K562 (cell line): ENCODE measurements around the gene EPHA7. TPM values are rescaled to one million over a fixed set of nuclear protein-coding genes. Genes with fewer than 3 reads are reported as not detected.

Experiments
- ATAC-seq: fragments of 200-7000 bp; cut with Tn5 transposase; 3 replicates; pipeline ENCODE4 v1.9.1; 2020; ENCODE audit warnings: moderate library complexity
- BruUV-seq: library from RNA; stranded (reverse); fragments of 400-500 nt; replicated peaks from 2 replicates; lab custom pipeline; 2021; lab: Mats Ljungman, UMichigan
- CTCF ChIA-PET: fragments of 300-600 bp; formaldehyde crosslinking; extraction: SDS; loops from one replicate; lab custom pipeline; 2021; ENCODE audit warnings: low intra/inter-chr PET ratio; lab: Yijun Ruan, JAX
- POLR2A ChIA-PET: fragments of 300-600, 350-650 bp; sonication (Branson Sonifier 250); formaldehyde crosslinking; extraction: SDS; loops from one replicate; lab custom pipeline; 2021; ENCODE audit warnings: antibody characterized with exemption, inconsistent platforms; lab: Yijun Ruan, JAX
- DNase-seq, 4 experiments: peaks; one replicate each; pipeline versions ENCODE4 v3.0.0 to v3.0.0-alpha.2; 2011 to 2018; ENCODE audit warnings: low spot score in 3 of 4, mixed read lengths in 3 of 4; ENCODE audit errors: extremely low read depth in 1 of 4
- FAIRE-seq: peaks from 2 replicates; lab custom pipeline; 2011; peaks lifted over from hg19 to GRCh38; lab: Jason Lieb, UNC
- H2AFZ ChIP-seq: 2 replicates; pipeline ENCODE4 v1.6.0; 2011; ENCODE audit warnings: low read depth, low read length, control low read depth, inconsistent platforms
- H3K27ac ChIP-seq: fragments of 200-600 bp; 3 replicates; pipeline ENCODE4 v1.8.0; 2011; ENCODE audit warnings: low read depth, mild to moderate bottlenecking, control low read depth, inconsistent platforms, low read length, moderate library complexity, mixed read lengths; ENCODE audit errors: extremely low read depth
- H3K27me3 ChIP-seq, 2 experiments: fragments of 300-600 bp in 1 of 2; 2 replicates in 1 of 2; 3 replicates in 1 of 2; pipeline versions ENCODE4 v1.6.0 to v1.8.0; 2011; ENCODE audit warnings: inconsistent platforms in 2 of 2, low read length in 2 of 2, mild to moderate bottlenecking in 1 of 2, mixed read lengths in 1 of 2, moderate library complexity in 1 of 2; ENCODE audit not compliant: control insufficient read depth in 2 of 2, insufficient read depth in 2 of 2
- H3K36me3 ChIP-seq: fragments of 300-600 bp; 3 replicates; pipeline ENCODE4 v1.8.0; 2011; ENCODE audit warnings: mild to moderate bottlenecking, low read length, inconsistent platforms; ENCODE audit not compliant: control insufficient read depth, insufficient read depth
- H3K4me1 ChIP-seq, 2 experiments: fragments of 200-600 bp in 1 of 2; replicated peaks in 1 of 2; 2 replicates in 1 of 2; 3 replicates in 1 of 2; pipeline versions ENCODE4 v1.5.1 to v1.8.0; 2011; ENCODE audit warnings: inconsistent platforms in 2 of 2, low read length in 2 of 2, mild to moderate bottlenecking in 1 of 2, mixed read lengths in 1 of 2, moderate library complexity in 1 of 2; ENCODE audit not compliant: control insufficient read depth in 2 of 2, insufficient read depth in 2 of 2
- H3K4me2 ChIP-seq: 2 replicates; pipeline ENCODE4 v1.6.1; 2011; ENCODE audit warnings: low read length, control low read depth, inconsistent platforms, mixed read lengths; ENCODE audit not compliant: insufficient read depth
- H3K4me3 ChIP-seq: fragments of 200-600 bp; sonication (generic), shearing (Covaris generic); 2 replicates; pipeline ENCODE4 v1.5.1; 2016; ENCODE audit warnings: control low read depth, inconsistent platforms
- H3K79me2 ChIP-seq: fragments of 200-600 bp; 3 replicates; pipeline ENCODE4 v1.8.0; 2011; ENCODE audit warnings: low read length, inconsistent platforms; ENCODE audit not compliant: control insufficient read depth, insufficient read depth
- H3K9ac ChIP-seq, 2 experiments: 2 replicates each; pipeline versions ENCODE4 v1.6.0 to v1.6.1; 2011; ENCODE audit warnings: low read depth in 2 of 2, low read length in 2 of 2, control low read depth in 1 of 2, inconsistent platforms in 1 of 2, mild to moderate bottlenecking in 1 of 2, mixed read lengths in 1 of 2; ENCODE audit not compliant: insufficient read depth in 1 of 2
- H3K9me1 ChIP-seq: one replicate; pipeline ENCODE4 v1.6.0; 2011; ENCODE audit warnings: inconsistent platforms, mild to moderate bottlenecking, low read length, moderate library complexity; ENCODE audit not compliant: control insufficient read depth, insufficient read depth
- H3K9me3 ChIP-seq: replicated peaks from 2 replicates; pipeline ENCODE4 v1.5.1; 2011; ENCODE audit warnings: low read depth, low read length, inconsistent platforms; ENCODE audit not compliant: control insufficient read depth, insufficient read depth
- H4K20me1 ChIP-seq: replicated peaks from 2 replicates; pipeline ENCODE4 v1.6.1; 2011; ENCODE audit warnings: low read length, inconsistent platforms, mixed read lengths; ENCODE audit not compliant: control insufficient read depth, insufficient read depth
- CHCHD3 ChIP-seq: fragments of 250-450 bp; sonication (Bioruptor Pico); IDR thresholded peaks from 2 replicates; pipeline ENCODE4 v2.1.2; 2022; ENCODE audit warnings: mild to moderate bottlenecking
- COPS2 ChIP-seq: fragments of 450-650 bp; conservative IDR thresholded peaks from 2 replicates; pipeline ENCODE4 v1.6.1; 2016; ENCODE audit warnings: mild to moderate bottlenecking, moderate library complexity
- E2F8 ChIP-seq: fragments of 450-650 bp; IDR thresholded peaks from 2 replicates; pipeline ENCODE4 v1.7.1; 2018; ENCODE audit warnings: mild to moderate bottlenecking, low read depth; ENCODE audit not compliant: partially characterized antibody
- E4F1 ChIP-seq: fragments of 250-450 bp; sonication (Bioruptor Pico); IDR thresholded peaks from 2 replicates; pipeline ENCODE4 v1.5.0; 2021; ENCODE audit warnings: mild to moderate bottlenecking, borderline replicate concordance
- GATA2 ChIP-seq: sonication (generic); formaldehyde crosslinking; IDR thresholded peaks from 2 replicates; pipeline ENCODE4 v1.4.0; 2020; ENCODE audit warnings: mild to moderate bottlenecking, missing genetic modification reagents
- GTF2A2 ChIP-seq: IDR thresholded peaks from 2 replicates; pipeline ENCODE4 v1.6.1; 2016; ENCODE audit warnings: mild to moderate bottlenecking, missing genetic modification characterization, missing compliant biosample characterization
- IRF2 ChIP-seq: sonication (generic); formaldehyde crosslinking; IDR thresholded peaks from 2 replicates; pipeline ENCODE4 v1.8.1; 2022; ENCODE audit warnings: mild to moderate bottlenecking, missing genetic modification reagents
- MECOM ChIP-seq: fragments of 250-450 bp; sonication (Bioruptor Pico); IDR thresholded peaks from 2 replicates; pipeline ENCODE4 v1.8.0; 2022; ENCODE audit warnings: inconsistent platforms
- NFIX ChIP-seq: fragments of 250-450 bp; sonication (Bioruptor Pico); IDR thresholded peaks from 2 replicates; pipeline ENCODE4 v1.4.0; 2020; ENCODE audit warnings: low read depth, mild to moderate bottlenecking, moderate library complexity
- NRF1 ChIP-seq, 2 experiments: fragments of 450-650 bp; IDR thresholded peaks in 1 of 2; conservative IDR thresholded peaks in 1 of 2; 2 replicates each; pipeline ENCODE4 v1.6.1; 2014; ENCODE audit warnings: mild to moderate bottlenecking in 2 of 2
- POLR2A ChIP-seq: fragments of 450-650 bp; conservative IDR thresholded peaks from 2 replicates; pipeline ENCODE4 v1.6.1; 2016
- POU5F1 ChIP-seq: fragments of 150-350 bp; IDR thresholded peaks from 2 replicates; pipeline ENCODE4 v1.6.1; 2014; ENCODE audit warnings: borderline replicate concordance, low read length, low read depth, mild to moderate bottlenecking; ENCODE audit not compliant: partially characterized antibody
- SMAD4 ChIP-seq: fragments of 250-450 bp; sonication (Bioruptor Pico); conservative IDR thresholded peaks from 2 replicates; pipeline ENCODE4 v1.8.0; 2021; ENCODE audit warnings: inconsistent platforms, mild to moderate bottlenecking, moderate library complexity
- SMARCA4 ChIP-seq: fragments of 450-650 bp; IDR thresholded peaks from 2 replicates; pipeline ENCODE4 v1.6.1; 2016
- ZKSCAN8 ChIP-seq: fragments of 200-800 bp; sonication (Bioruptor generic); IDR thresholded peaks from 2 replicates; pipeline ENCODE4 v1.6.1; 2016; ENCODE audit warnings: missing genetic modification characterization, missing compliant biosample characterization
- ZNF695 ChIP-seq: fragments of 450-650 bp; formaldehyde crosslinking; IDR thresholded peaks from 2 replicates; pipeline ENCODE4 v1.4.0; 2020; ENCODE audit warnings: mild to moderate bottlenecking, moderate library complexity
- WGBS: fragments of 100-300 bp; shearing (Covaris generic); methylation state at CpG from one replicate; pipeline ENCODE4 v1.1.6; 2016; ENCODE audit warnings: low coverage, mixed read lengths; ENCODE audit not compliant: insufficient coverage; ENCODE audit errors: missing lambda C conversion rate; 5-methylcytosine and 5-hydroxymethylcytosine counted together
- in situ Hi-C: fragments of 300-500 bp; cut with MboI; formaldehyde crosslinking; loops from 4 replicates; pipeline ENCODE4 v1.15.0; 2018; ENCODE audit warnings: inconsistent platforms, mixed read lengths
- intact Hi-C: fragments of 100-400 bp; cut with micrococcal nuclease; formaldehyde crosslinking; loops from 2 replicates; pipeline ENCODE4 v1.14.2; 2022
- polyA plus RNA-seq, 8 experiments: library from polyadenylated mRNA; depleted of rRNA in 4 of 8; stranded (reverse) in 5 of 8; unstranded in 3 of 8; fragments of >200 nt; fragmentation: Nextera tagmentation in 2 of 8; fragmentation: Illumina TruSeq in 1 of 8; extraction: Ambion mirVana in 2 of 8; extraction: Trizol in 1 of 8; gene quantifications; 2 replicates each; pipeline versions ENCODE4 v1.2.1 to v1.2.3, GENCODE V29; 2011 to 2014; ENCODE audit warnings: inconsistent platforms in 1 of 8, missing spikeins in 1 of 8
- total RNA-seq, 7 experiments: library from RNA; depleted of rRNA in 6 of 7; stranded (reverse); fragments of >200 nt in 6 of 7; fragmentation: Illumina TruSeq in 2 of 7; extraction: Trizol in 2 of 7; gene quantifications; 2 replicates each; pipeline versions ENCODE4 v1.2.1 to v1.2.3, GENCODE V29; 2011 to 2021; ENCODE audit warnings: low replicate concordance in 1 of 7
- TF ChIP-seq, protein P1 (sequence below): sonication (generic); formaldehyde crosslinking; IDR thresholded peaks from 2 replicates; pipeline ENCODE4 v1.8.0; 2022; ENCODE audit warnings: missing genetic modification reagents, mild to moderate bottlenecking, borderline replicate concordance

EPHA7 gene
- total and polyA plus RNA-seq, 9 of the 15 experiments (the other 6 are each of a cell fraction or from before 2014, with no cell fraction given) = not detected

- no peak for FAIRE-seq
- TF ChIP-seq SMARCA4 = no peak
- TF ChIP-seq ZNF695 = no peak
- TF ChIP-seq, protein P1, sequence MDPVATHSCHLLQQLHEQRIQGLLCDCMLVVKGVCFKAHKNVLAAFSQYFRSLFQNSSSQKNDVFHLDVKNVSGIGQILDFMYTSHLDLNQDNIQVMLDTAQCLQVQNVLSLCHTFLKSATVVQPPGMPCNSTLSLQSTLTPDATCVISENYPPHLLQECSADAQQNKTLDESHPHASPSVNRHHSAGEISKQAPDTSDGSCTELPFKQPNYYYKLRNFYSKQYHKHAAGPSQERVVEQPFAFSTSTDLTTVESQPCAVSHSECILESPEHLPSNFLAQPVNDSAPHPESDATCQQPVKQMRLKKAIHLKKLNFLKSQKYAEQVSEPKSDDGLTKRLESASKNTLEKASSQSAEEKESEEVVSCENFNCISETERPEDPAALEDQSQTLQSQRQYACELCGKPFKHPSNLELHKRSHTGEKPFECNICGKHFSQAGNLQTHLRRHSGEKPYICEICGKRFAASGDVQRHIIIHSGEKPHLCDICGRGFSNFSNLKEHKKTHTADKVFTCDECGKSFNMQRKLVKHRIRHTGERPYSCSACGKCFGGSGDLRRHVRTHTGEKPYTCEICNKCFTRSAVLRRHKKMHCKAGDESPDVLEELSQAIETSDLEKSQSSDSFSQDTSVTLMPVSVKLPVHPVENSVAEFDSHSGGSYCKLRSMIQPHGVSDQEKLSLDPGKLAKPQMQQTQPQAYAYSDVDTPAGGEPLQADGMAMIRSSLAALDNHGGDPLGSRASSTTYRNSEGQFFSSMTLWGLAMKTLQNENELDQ (CRISPR knock-in tag) = no peak
- TF ChIP-seq POU5F1 = no peak
- no peak for TF ChIP-seq E2F8
- TF ChIP-seq CHCHD3 (CRISPR knock-in tag) = no peak
- TF ChIP-seq IRF2 (CRISPR knock-in tag) = no peak
- no peak for TF ChIP-seq NFIX
- no peak for TF ChIP-seq E4F1 (CRISPR knock-in tag)
- no peak for TF ChIP-seq POLR2A
- TF ChIP-seq MECOM = no peak
- TF ChIP-seq SMAD4 (CRISPR knock-in tag) = no peak
- no peak for TF ChIP-seq ZKSCAN8 (CRISPR knock-in tag)
- no peak for TF ChIP-seq NRF1 (conservative IDR thresholded peaks at IDR 0.05 in 1 of 2, IDR thresholded peaks at IDR 0.05 in 1 of 2)
- TF ChIP-seq GTF2A2 (tag) = no peak
- no peak for TF ChIP-seq GATA2 (CRISPR knock-in tag)
- TF ChIP-seq COPS2 = no peak
- H3K4me1 ChIP-seq = no peaks in the 10 kb centered on the region
- H3K27me3 ChIP-seq = no peaks in the 10 kb centered on the region
- ATAC-seq = no peak
- H3K9ac ChIP-seq = no peak overlapping the region
- no peak overlapping the region for H3K4me3 ChIP-seq
- no peaks in the 10 kb centered on the region for H3K36me3 ChIP-seq
- H2AFZ ChIP-seq = no peak overlapping the region
- no peaks in the 10 kb centered on the region for H3K9me1 ChIP-seq
- H4K20me1 ChIP-seq = no peaks in the 10 kb centered on the region
- no peaks in the 10 kb centered on the region for H3K9me3 ChIP-seq
- BruUV-seq = no TSS peak
- WGBS = 0% methylated on average over 2 of the region's 2 CpGs
- H3K4me2 ChIP-seq = no peak overlapping the region
- intact Hi-C loops (no loop called here), in situ Hi-C loops (no loop called here)
- no peaks in the 10 kb centered on the region for H3K79me2 ChIP-seq
- no peak overlapping the region for H3K27ac ChIP-seq
- DNase-seq = no peak
- ChIA-PET CTCF (no interaction called here), POLR2A (no interaction called here)
Observed at GRCh38 chr6:93329301-93330000, 89.9 kb downstream of the EPHA7 start.
